Esophagus muscularis mucosa (tissue), 4 donors: ENCODE results near the gene TIPRL.
"Not testable (repeated sequence)": the region's sequence is repeated elsewhere in the genome, so short reads cannot be mapped to it uniquely, and the experiment has no call there.

Experiments used
- CTCF ChIP-seq, 3 experiments: fragments of 200-600 bp in 2 of 3; fragments of 450-650 bp in 1 of 3; sonication (generic) in 2 of 3; IDR thresholded peaks; one replicate each; pipeline ENCODE4 v1.5.1; 2017 to 2019; ENCODE audit warnings: antibody characterized with exemption in 3 of 3, mild to moderate bottlenecking in 2 of 3, moderate library complexity in 1 of 3
- EP300 ChIP-seq: sonication (generic); formaldehyde crosslinking; IDR thresholded peaks from one replicate; pipeline ENCODE4 v1.6.1; 2017; ENCODE audit warnings: antibody characterized with exemption
- POLR2A ChIP-seq: fragments of 450-650 bp; IDR thresholded peaks from one replicate; pipeline ENCODE4 v1.6.1; 2017; ENCODE audit warnings: antibody characterized with exemption, moderate library complexity, mild to moderate bottlenecking, low read depth

- not testable (repeated sequence) for TF ChIP-seq POLR2A; CTCF (IDR thresholded peaks at IDR 0.05); EP300
Measured at GRCh38 chr1:168207673-168208072, 28.9 kb downstream of the TIPRL start.
